Ovary (tissue), 9 donors: Measurements from ENCODE around the gene CLASP1. TPM values are rescaled to one million over a fixed set of nuclear protein-coding genes. Genes with fewer than 3 reads are reported as not detected.
"Not testable (repeated sequence)": the region's sequence is repeated elsewhere in the genome, so short reads cannot be mapped to it uniquely, and the experiment has no call there.

Experiments used
- DNase-seq, 5 donors: peaks; one replicate each; pipeline ENCODE4 v3.0.0-alpha.2; 2019 to 2020
- H3K27ac ChIP-seq, 2 donors: fragments of 200-600 bp; one replicate each; pipeline versions ENCODE4 v1.5.1 to v1.8.0; 2019 to 2022
- H3K27me3 ChIP-seq: fragments of 200-600 bp; one replicate; pipeline ENCODE4 v1.8.0; 2022
- H3K36me3 ChIP-seq: fragments of 200-600 bp; sonication (generic); one replicate; pipeline ENCODE4 v1.5.1; 2019
- H3K4me1 ChIP-seq: one replicate; pipeline ENCODE4 v1.8.1; 2013; ENCODE audit warnings: mild to moderate bottlenecking, moderate library complexity; ENCODE audit not compliant: insufficient read depth
- H3K4me3 ChIP-seq: fragments of 200-600 bp; sonication (generic); one replicate; pipeline ENCODE4 v1.5.1; 2017
- H3K9me3 ChIP-seq, 2 donors: fragments of 200-600 bp in 1 of 2; sonication (generic) in 1 of 2; one replicate each; pipeline versions ENCODE4 v1.5.1 to v1.8.1; 2013 to 2019; ENCODE audit warnings: mild to moderate bottlenecking in 1 of 2, moderate library complexity in 1 of 2
- CTCF ChIP-seq, 3 donors: fragments of 450-650 bp in 2 of 3; fragments of 200-600 bp in 1 of 3; IDR thresholded peaks; one replicate each; pipeline versions ENCODE4 v1.5.1 to v1.8.0; 2016 to 2022; ENCODE audit warnings: antibody characterized with exemption in 3 of 3, mild to moderate bottlenecking in 1 of 3
- EP300 ChIP-seq: sonication (generic); formaldehyde crosslinking; IDR thresholded peaks from one replicate; pipeline ENCODE4 v1.6.1; 2017; ENCODE audit warnings: antibody characterized with exemption
- POLR2A ChIP-seq: fragments of 450-650 bp; IDR thresholded peaks from one replicate; pipeline ENCODE4 v1.6.1; 2017; ENCODE audit warnings: antibody characterized with exemption, mild to moderate bottlenecking, moderate library complexity
- WGBS, 3 donors: extraction: QIAGEN DNeasy Blood & Tissue Kit in 1 of 3; methylation state at CpG; one replicate each; pipeline versions ENCODE4 v1.1.5 to v1.1.7; 2013 to 2017; 5-methylcytosine and 5-hydroxymethylcytosine counted together
- intact Hi-C, 4 donors: fragments of 100-400 bp; cut with DNase I; formaldehyde crosslinking; loops; one replicate each; pipeline versions ENCODE4 v1.11.0 to v1.15.1; 2022 to 2023
- polyA plus RNA-seq, 2 donors: library from polyadenylated mRNA; stranded (reverse); fragments of 200-250 nt in 1 of 2; fragments of 350-450 nt in 1 of 2; fragmentation: Illumina TruSeq in 1 of 2; extraction: RNeasy Lipid Tissue Mini Kit (QIAGEN cat#74804) in 1 of 2; gene quantifications; one replicate each; pipeline ENCODE4 v1.2.3, GENCODE V29; 2013 to 2014
- total RNA-seq, 7 donors: library from RNA; depleted of rRNA in 2 of 7; stranded (reverse); fragments of >200 nt in 2 of 7; fragmentation: NEBNext Ultra II Directional in 3 of 7; extraction: Animal tissue kit (Norgen Biotek cat#: 25700) in 3 of 7; gene quantifications; one replicate each; pipeline versions ENCODE4 v1.1.0 to v1.2.4, GENCODE V29; 2016 to 2023
- donor health status: DM: no; HTN: no; CAD: no; lungs with moderate emphysema.
- donor health status: DM: no; HTN: no; CAD: no.
- donor health status: Bipolar disorder and iron deficiency.
- donor health status: DM: yes; HTN: yes; CAD: no.
- donor health status: DM: no; HTN: no; CAD: no.
- donor health status: DM: yes; HTN: yes; CAD: no.

Gene CLASP1
- total and polyA plus RNA-seq, 9 donors = 15.8 to 58.7 (median 47.9) TPM

- no peak for DNase-seq
- intact Hi-C loops = no loop called here
- Histone ChIP-seq H3K27ac (no peak overlapping the region), H3K4me3 (no peak overlapping the region), H3K9me3 (no peaks in the 10 kb centered on the region), H3K27me3 (no peaks in the 10 kb centered on the region), H3K4me1 (no peaks in the 10 kb centered on the region), H3K36me3 (no peaks in the 10 kb centered on the region)
- TF ChIP-seq EP300 (no peak), POLR2A (no peak), CTCF (IDR thresholded peaks at IDR 0.05) (no peak)
- 73 to 94% (median 90%) methylated on average over 3 of the region's 3 CpGs for WGBS, 3 donors
Observed at GRCh38 chr2:121442889-121443288, 206.4 kb downstream of the CLASP1 start.

GRCh38 chr2:121438290-121438689, 211.0 kb downstream of the CLASP1 start:
- H3K27ac ChIP-seq, DNase-seq, intact Hi-C loops, H3K4me1 ChIP-seq, H3K36me3 ChIP-seq, H3K9me3 ChIP-seq, H3K4me3 ChIP-seq, H3K27me3 ChIP-seq: not testable (repeated sequence)
- WGBS, 3 donors = 85 to 100% (median 100%) methylated on average over 1 of the region's 1 CpG

GRCh38 chr2:121436918-121437317, 212.3 kb downstream of the CLASP1 start:
- H3K36me3 ChIP-seq = no peaks in the 10 kb centered on the region
- no peaks in the 10 kb centered on the region for H3K9me3 ChIP-seq
- TF ChIP-seq EP300 (no peak), POLR2A (no peak), CTCF (IDR thresholded peaks at IDR 0.05) (no peak)
- H3K4me1 ChIP-seq = no peaks in the 10 kb centered on the region
- intact Hi-C loops = no loop called here
- no peak overlapping the region for H3K4me3 ChIP-seq
- WGBS, 3 donors = 98 to 99% (median 99%) methylated on average over 3 of the region's 3 CpGs
- no peaks in the 10 kb centered on the region for H3K27me3 ChIP-seq
- H3K27ac ChIP-seq = no peak overlapping the region
- no peak for DNase-seq

- 93 to 98% (median 96%) methylated on average over 3 of the region's 3 CpGs for WGBS, 3 donors
- Histone ChIP-seq H3K36me3 (no peaks in the 10 kb centered on the region), H3K9me3 (no peaks in the 10 kb centered on the region), H3K4me3 (no peak overlapping the region), H3K4me1 (no peaks in the 10 kb centered on the region), H3K27ac (no peak overlapping the region), H3K27me3 (no peaks in the 10 kb centered on the region)
- DNase-seq = no peak
- TF ChIP-seq EP300 = no peak
- TF ChIP-seq POLR2A = no peak
- no peak for TF ChIP-seq CTCF (IDR thresholded peaks at IDR 0.05)
- intact Hi-C loops = no loop called here
Observed at GRCh38 chr2:121435790-121436189, 213.5 kb downstream of the CLASP1 start.

- H3K4me1 ChIP-seq = no peaks in the 10 kb centered on the region
- no peaks in the 10 kb centered on the region for H3K27me3 ChIP-seq
- no peaks in the 10 kb centered on the region for H3K9me3 ChIP-seq
- no peak for DNase-seq
- H3K36me3 ChIP-seq = no peaks in the 10 kb centered on the region
- no peak overlapping the region for H3K4me3 ChIP-seq
- no peak overlapping the region for H3K27ac ChIP-seq
- intact Hi-C loops = no loop called here
- TF ChIP-seq EP300 (no peak), POLR2A (no peak), CTCF (IDR thresholded peaks at IDR 0.05) (no peak)
- WGBS, 3 donors = 93 to 96% (median 96%) methylated on average over 1 of the region's 1 CpG
Observed at GRCh38 chr2:121431214-121431613, 218.0 kb downstream of the CLASP1 start.
